DMS 273 (cell line): Measurements from ENCODE around the gene KRR1.
"Not testable (repeated sequence)": the region's sequence is repeated elsewhere in the genome, so short reads cannot be mapped to it uniquely, and the experiment has no call there.

Experiments
- DNase-seq: peaks from one replicate; lab custom pipeline; 2025; ENCODE audit not compliant: unreplicated experiment; lab: John Stamatoyannopoulos, UW

Gene KRR1

DNA sequence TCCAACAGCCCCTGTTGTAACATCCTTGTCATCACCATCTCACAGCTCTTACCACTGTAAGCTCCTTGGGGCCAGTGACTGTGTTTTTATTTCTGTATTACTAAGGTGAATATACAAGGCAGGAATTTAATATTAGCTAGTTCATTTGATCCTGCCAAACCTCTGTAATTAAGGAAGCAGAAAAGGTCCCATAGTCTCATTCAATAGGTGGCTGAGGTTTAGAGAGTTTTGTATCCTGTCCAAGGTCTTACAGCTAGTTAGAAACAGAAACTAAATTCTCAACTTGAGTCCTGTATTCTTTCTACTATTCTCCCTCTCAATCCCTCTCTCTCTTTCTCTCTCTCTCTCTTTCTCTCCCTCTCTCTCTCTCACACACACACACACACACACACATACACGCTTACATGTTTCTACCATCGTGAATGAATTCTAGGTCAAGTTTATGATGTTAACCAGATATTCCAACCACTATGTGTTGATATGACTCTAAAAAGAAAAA lies 31.4 kb downstream of the KRR1 start:
- DNase-seq: no peak

DNA sequence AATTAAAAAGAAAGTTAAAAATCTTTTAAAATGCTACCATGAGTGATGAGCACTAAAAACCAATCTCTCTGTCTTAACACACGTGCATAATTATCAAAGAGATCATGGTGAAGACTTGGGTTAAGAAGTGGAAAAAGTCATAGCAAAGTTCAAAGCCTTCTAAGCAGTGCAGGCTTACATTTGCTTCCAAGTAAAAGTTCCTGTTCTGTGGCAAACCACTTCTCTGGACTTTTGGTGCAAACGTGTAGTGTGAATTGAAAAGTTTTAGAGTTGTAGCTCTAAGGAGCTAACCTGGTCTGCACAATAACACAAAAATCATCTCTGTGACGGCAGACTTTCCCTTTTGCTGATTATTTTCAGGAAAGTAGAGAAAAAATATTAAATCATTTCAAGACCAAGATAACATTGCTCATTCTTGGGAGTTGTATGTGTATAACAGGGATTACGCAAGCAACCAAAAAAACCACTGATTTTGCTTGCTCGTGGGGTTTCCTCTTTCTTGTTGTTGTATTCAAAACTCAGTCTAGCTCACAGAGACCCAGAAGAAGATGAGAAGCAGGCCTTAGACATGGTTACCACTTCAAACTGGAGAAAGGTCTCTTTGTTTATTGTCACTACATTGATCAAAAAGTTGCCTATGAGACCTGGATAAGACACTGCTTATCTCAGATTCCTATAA lies 33.2 kb downstream of the KRR1 start:
- no peak for DNase-seq

DNA sequence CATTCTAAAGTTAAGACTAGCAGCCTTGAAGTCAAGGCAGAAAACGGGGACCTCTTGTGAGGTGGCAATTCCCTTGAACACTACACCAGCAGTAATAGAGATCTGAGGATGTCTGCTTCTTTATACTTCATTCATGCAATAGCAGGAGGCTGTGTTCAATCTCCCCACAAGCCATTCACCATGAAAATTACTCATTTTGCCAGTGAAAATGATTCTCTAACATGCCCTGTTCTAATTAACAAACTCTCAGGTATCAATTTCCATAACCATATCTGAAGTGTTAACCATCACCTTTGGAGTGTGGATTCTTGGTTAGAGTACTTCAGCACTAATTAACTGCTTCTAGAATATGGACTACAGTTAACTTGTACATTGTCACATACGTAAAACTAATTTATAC lies 34.3 kb downstream of the KRR1 start:
- DNase-seq: no peak

DNA sequence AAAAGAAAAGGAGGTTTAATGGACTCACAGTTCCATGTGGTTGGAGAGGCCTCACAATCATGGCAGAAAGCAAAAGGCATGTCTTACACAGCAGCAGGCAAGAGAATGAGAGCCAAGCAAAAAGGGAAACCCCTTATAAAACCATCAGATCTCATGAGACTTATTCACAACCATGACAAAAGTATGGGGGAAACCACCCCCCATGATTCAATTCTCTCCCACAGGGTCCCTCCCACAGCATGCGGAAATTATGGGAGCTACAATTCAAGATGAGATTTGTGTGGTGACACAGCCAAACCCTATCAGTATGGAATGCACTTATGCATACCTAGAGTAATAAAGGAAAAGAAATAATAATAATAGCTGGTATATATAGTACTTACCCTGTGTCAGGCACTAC lies 35.3 kb downstream of the KRR1 start:
- DNase-seq: no peak

DNA sequence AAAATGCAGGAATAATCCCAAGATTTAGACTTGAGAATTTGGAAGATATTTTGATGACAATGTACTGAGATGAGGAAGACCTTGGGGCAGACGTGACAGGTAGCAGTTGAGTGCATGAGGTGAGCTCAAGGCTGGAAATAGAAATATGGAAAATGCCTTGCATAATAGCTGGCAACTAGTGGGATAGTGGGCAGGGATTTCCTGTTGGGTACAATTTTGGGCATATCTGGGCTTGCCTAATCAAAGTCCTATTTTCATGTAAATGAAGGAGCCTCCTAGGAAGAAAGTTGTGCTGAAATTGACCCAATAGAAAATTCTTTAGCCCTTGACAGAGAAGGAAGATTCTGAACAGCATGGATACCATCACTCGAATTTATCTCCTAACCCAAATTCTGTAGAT lies 37.3 kb downstream of the KRR1 start:
- no peak for DNase-seq

DNA sequence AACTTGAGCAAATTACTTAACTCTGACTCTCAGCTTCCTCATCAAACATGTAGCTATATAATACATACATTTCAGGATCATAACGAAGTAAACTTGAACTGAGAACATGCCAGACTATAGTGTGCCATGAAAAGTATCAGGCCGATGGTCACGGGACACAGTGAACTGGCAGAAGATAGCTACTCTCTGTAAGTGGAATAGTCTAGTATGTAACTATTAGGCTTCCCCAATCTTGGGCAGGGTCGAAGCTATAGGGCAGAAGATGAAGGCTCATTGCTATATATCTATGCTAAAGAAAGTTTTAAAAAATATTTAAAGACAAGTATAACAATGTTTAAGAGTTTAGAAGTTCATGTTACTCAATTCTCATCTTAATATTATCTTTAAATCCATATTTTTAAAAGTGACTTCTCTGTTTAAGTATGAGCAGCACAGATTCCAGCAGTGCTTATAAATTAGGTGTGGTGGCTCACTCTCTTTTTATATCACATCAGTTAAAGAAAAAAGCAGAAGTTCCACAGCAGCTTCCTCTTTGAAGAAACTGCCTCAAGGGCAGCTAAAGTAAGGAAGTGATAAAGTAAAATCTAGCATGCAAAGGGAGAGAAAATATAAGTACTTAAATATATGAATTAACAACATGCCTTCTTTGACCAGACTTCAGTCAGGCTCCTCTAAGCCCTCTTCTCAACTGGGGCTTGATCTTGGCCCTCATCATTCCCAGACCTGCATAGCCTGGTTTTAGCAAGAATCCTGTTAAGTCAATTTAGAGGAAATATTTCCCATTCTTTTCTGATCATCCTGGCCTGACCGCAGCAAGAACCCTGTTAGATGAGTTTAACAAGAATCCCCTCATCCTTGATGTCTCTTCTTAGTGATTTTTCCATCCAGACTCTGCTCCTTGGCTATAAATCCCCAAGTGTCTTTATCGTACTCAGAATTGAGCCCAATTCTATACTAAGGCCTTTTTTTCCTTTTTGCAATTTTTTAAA lies 39.2 kb downstream of the KRR1 start:
- DNase-seq: no peak

DNA sequence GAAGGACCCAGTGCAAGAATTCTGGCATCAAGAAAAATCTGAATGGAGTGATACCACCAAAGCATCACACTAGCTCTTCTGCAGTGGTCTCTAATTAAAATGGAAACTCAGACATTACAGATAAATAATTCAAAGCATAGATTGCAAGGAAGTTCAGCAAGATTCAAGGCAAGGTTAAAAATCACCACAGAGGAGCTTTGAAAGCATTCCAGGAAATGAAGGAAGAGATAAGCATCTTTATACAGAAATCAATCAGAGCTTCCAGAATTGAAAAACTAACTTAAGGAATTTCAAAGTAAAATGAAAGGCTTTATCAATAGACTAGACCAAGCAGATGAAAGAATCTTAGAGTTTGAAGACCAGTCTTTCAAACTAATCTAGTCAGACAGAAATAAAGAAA lies 51.2 kb downstream of the KRR1 start:
- no peak for DNase-seq

DNA sequence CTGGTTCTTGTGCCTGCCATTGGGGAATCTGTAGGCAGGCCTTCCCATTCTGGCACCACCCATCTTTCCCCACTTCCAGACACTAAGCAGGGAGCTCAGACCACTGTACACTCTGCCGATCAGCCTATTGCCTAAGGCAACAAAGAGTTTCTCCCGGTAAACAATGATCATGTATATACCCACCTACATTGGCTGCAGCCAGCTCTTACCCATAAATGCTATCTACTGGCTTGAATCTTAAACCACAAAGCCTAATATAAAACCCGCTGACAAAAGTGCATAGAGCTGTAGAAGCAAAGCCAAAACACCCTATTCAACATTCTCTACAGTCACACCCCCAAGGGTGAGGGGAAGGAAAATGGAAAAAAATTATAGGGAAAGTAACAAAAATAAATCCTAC lies 51.7 kb downstream of the KRR1 start:
- DNase-seq: no peak

DNA sequence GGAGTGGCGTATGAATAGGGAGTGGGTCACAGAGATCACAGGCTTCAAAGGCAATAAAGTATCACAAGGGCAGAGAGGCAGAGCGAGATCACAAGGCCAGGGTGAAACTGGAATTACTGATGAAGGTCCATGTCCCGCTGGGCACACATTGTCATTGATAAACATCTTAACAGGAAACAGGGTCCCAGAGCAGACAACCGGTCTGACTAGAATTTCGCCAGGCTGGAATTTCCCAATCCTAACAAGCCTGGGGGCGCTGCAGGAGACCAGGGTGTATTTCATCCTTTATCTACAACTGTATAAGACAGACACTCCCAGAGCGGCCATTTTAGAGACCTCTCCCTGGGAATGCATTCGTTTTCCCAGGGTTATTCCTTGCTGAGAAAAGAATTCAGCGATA lies 53.5 kb downstream of the KRR1 start:
- DNase-seq: not testable (repeated sequence)

DNA sequence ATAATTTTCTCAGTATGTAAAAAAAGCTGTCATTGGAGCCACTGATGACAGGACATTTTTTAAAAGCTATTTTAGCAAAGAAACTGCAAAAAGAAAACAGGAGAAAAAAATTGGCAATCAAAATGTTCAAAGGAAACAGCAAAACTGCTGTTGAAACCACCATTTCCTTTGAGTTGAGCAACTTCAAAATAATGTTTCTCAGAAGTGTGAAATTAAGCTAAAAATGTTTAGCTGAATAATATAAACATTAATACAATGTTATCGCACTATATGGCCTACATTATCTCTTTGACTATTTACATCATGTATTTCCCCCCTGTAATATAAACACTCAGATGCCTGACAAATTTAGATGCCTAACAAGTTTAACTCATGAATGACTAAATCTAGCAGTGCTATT lies 54.2 kb downstream of the KRR1 start:
- no peak for DNase-seq

DNA sequence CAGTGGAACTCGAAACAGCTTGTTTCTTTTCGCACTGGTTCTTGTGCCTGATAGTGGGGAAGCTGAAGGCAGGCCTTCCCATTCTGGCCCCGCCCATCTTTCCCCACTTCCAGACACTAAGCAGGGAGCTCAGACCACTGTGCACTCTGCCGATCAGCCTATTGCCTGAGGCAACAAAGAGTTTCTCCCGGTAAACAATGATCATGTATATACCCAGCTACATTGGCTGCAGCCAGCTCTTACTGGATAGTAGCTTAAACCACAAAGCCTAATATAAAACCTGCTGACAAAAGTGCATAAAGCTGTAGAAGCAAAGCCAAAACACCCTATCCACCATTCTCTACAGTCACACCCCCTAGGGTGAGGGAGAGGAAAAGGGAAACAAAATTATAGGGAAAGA lies 55.6 kb downstream of the KRR1 start:
- no peak for DNase-seq

DNA sequence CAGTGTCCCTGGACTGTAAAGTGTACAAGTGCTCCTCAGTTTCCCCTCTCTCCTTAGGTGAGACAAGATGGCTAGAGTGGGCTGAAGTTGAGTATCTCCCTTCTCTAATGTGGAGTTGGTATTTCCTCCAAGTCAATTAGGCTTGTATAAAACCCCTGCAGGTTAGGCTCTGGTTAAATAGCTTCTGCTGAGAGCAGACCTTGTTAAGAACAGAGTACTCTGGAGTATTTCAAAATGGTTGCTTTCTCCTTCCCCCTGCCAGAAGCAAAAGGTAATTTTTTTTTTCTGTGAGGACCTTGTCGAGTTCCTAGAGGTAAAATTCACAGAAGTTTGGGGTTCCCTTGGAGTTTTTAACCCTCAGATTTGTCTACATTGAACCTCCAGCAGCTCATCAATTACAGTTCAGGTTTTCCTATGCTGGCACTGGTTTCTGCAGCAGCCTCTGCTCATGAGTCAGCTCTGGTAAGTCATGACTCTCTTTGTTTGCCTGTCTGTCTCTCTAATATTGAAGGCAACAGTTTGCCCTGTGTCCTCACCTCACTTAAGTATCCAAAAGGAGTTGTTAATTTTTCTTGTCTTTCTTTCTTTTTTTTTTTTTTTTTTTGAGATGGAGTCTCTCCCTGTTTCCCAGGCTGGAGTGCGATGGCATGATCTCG lies 58.6 kb downstream of the KRR1 start:
- DNase-seq: no peak

DNA sequence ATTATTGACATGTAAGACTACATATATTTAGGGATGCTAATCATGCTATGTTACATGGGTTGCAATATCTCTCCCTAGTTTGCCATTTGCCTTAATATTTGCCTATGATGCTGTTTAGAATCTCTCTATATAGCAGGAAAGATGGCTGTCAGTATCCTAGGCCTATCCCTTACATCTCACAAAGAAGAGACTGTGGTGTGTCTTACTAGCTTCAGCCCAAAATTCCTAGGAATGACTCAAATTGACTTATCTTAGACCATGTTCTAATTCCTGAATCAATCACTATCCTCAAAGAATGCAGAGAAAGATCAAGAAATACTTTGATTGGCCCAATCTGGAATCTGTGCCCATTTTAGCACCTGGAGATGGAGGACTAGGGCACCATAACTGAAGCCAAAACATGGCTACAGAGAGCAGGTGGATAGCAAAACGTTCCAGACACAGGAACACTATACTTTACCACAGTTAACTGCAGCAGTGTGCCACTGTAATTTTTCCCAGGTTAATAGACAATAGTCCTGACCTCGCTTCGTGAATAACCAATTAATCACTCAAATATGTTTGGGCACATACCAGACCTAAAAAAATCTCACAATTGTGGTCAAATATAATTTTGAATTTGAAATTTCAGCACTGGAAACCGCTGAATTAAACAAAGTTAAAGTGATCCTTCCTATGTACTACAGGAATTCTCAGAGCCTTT lies 63.6 kb downstream of the KRR1 start:
- DNase-seq: no peak

DNA sequence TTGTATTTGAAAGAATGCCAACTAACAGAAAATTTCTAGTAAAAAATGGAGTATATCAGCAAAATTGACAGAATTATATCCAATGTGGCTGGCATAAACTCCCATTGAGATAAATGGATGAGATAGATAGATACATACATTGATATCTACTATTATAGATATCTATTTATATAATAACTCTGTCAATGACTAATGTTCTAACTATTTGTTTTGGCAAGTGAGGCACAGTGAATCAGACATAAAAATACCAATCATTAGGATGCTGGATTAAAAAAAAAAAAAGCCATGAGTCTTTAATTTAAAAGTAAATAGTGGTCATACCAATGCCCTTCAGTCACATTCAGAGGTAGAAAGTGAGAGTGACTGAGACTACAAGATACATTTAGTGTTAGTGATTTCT lies 64.6 kb downstream of the KRR1 start:
- DNase-seq: no peak

DNA sequence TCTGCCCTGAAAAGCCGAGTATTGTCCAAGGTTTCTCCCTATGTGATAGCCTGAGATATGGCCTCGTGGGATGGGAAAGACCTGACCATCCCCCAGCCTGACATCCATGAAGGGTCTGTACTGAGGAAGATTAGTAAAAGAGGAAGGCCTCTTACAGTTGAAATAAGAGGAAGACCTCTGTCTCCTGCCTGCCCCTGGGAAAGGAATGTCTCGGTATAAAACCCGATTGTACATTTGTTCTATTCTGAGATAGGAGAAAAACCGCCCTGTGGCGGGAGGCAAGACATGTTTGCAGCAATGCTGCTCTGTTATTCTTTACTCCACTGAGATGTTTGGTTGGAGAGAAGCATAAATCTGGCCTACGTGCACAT lies 66.3 kb downstream of the KRR1 start:
- not testable (repeated sequence) for DNase-seq

DNA sequence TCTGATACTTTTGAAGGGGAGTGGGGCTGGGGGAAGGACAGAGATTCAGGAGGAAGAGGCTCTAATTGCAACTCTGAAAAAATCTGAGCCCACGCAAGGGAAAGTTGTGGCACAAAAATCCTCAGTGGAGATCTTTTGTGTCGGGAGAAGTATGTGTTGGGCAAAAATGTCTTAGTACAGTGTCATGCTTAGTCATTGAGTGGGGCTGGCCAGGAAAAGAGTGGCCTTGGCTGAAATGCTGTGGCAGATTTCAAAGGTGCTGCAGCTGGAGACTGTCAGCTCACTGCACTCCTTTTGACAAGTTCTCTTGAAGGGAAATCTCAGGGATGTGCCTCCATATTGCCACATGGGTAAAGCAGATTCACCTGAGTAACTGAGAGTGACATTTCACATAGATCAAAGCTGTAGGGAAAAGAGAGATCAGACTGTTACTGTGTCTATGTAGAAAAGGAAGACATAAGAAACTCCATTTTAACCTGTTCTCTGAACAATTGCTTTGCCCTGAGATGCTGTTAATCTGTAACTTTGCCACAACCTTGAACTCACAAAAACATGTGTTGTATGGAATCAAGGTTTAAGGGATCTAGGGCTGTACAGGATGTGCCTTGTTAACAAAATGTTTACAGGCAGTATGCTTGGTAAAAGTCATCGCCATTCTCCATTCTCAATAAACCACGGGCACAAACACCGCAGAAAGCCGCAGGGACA lies 66.8 kb downstream of the KRR1 start:
- DNase-seq: no peak

DNA sequence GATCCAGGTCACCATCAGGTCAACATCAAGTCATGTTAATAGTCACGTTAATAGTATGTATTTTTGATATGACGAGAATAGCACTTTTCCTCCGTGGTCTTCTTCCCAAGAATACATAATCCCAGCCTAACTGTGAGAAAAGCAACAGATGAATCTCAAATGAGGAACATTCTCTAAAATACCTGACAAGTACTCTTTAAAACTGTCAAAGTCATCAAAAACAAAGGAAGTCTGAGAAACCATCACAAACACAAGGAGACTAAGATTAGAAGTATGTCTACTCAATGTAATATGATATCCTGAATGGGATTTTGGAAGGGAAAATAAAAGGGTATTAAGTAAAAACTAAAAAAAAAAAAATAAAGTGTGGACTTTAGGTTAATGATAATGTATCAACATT lies 67.7 kb downstream of the KRR1 start:
- no peak for DNase-seq

DNA sequence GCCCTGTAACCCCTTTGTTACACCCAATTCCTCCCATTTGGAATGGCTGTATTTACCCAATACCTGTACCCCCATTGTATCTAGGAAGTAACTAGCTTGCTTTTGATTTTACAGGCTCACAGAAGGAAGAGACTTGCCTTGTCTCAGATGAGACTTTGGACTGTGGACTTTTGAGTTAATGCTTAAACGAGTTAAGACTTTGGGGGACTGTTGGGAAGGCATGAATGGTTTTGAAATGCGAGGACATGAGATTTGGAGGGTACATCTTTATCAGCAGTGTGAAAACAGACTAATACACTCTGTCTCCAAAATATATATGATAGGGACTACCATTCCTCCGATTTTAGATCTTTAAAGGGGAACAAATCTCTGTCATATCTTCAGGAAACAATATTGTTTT lies 69.0 kb downstream of the KRR1 start:
- DNase-seq: not testable (repeated sequence)

DNA sequence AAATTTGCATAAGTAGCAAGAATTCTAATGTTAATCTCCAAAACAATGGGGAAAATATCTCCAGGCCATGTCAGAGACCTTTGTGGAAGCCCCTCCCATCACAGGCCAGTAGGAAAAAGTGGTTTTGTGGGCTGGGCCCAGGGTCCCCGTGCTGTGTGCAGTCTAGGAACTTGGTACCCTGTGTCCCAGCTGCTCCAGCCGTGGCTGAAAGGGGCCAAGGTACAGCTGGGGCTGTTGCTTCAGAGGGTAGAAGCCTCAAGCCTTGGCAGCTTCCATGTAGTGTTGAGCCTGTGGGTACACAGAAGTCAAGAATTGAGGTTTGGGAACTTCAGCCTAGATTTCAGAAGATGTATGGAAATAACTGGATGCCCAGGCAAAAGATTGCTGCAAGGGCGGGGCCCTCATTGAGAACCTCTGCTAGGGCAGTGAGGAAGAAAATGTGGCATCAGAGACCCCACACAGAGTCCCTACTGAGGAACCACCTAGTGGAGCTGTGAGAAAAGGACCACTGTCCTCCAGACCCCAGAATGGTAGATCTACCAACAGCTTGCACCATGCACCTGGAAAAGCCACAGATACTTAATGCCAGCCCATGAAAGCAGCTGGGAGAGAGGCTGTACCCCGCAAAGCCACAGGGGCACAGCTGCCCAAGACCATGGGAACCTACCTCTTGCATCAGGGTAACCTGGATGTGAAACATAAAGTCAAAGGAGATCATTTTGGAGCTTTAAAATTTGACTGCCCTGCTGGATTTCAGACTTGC lies 69.5 kb downstream of the KRR1 start:
- DNase-seq: not testable (repeated sequence)
